ENCODE results near the gene SMG6. TPM values are rescaled to one million over a fixed set of nuclear protein-coding genes. Genes with fewer than 3 reads are reported as not detected.

SMG6 gene
- total and polyA plus RNA-seq, 7 experiments from 2014 or later: 8.6 to 65.3 (median 52.7) TPM

DNA sequence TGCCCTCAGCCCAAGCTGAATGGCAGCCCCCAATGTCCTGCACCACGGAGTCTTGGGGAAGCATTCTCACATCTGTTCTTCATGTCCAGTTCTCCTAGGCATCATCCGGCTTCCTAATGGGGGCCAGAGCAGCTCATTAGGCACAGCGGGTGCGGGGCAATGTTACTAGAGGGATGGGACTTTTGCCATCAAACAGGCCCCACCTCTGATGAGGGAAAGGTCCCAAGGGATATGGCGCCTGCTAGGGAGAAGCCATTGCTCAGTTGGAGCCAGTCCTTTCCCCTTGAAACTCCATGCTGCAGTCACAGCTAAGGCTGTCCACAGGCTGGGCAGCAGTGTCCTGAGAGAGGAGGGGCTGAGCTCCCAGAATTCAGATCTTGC, 275.4 kb downstream of the SMG6 start:
- H3K9me3 ChIP-seq (ENCODE audit: control insufficient read depth in 2 of 3, low read length in 3 of 3): no peaks in the 10 kb centered on the region
- Mint-ChIP-seq H3K27me3 (peaks cover 9 to 45% (median 15%) of the 10 kb centered on the region in 5 donors), H3K36me3 (peaks cover 0 to 3% (median 0%) of the 10 kb centered on the region in 5 donors), H3K4me1 (peaks cover 17 to 44% (median 30%) of the 10 kb centered on the region in 7 donors), H3K9me3 (peaks cover 0 to 4% (median 0%) of the 10 kb centered on the region in 11 donors), H3K4me3 (peak overlapping the region in 4 of 10 donors; percentile 11 to 68 (median 32)), H3K27ac (no peak overlapping the region)
- ChIA-PET CTCF (no interaction called here), POLR2A (interaction anchor here (1.6 kb wide), 1 partner anchor 312 kb away, joined by 5 read pairs; no protein-coding TSS in a partner anchor)
- peaks cover 20 to 29% of the 10 kb centered on the region in 2 donors for H3K4me1 ChIP-seq (ENCODE audit: control insufficient read depth in 2 of 2, insufficient read depth in 2 of 2, low read length in 2 of 2)
- no peak for DNase-seq
- intact Hi-C loops (cut with micrococcal nuclease): loop anchor here (5.0 to 10.0 kb wide), 2 partner anchors 153 to 381 kb away; partner anchors contain the start of genes RILP (in 1 of the 2) and SCARF1 (in 1 of the 2)
- ATAC-seq: no peak
- H3K27ac ChIP-seq (ENCODE audit: low read depth, low read length): no peak overlapping the region
- peaks cover 0 to 12% (median 0%) of the 10 kb centered on the region in 3 experiments for H3K36me3 ChIP-seq (ENCODE audit: control insufficient read depth in 2 of 3, insufficient read depth in 3 of 3, low read length in 3 of 3)
- H3K27me3 ChIP-seq (ENCODE audit: control insufficient read depth in 2 of 2, insufficient read depth in 2 of 2, low read length in 2 of 2): peaks cover 0 to 10% of the 10 kb centered on the region in 2 donors
- no peak overlapping the region for H3K4me3 ChIP-seq (ENCODE audit: low read length)

DNA sequence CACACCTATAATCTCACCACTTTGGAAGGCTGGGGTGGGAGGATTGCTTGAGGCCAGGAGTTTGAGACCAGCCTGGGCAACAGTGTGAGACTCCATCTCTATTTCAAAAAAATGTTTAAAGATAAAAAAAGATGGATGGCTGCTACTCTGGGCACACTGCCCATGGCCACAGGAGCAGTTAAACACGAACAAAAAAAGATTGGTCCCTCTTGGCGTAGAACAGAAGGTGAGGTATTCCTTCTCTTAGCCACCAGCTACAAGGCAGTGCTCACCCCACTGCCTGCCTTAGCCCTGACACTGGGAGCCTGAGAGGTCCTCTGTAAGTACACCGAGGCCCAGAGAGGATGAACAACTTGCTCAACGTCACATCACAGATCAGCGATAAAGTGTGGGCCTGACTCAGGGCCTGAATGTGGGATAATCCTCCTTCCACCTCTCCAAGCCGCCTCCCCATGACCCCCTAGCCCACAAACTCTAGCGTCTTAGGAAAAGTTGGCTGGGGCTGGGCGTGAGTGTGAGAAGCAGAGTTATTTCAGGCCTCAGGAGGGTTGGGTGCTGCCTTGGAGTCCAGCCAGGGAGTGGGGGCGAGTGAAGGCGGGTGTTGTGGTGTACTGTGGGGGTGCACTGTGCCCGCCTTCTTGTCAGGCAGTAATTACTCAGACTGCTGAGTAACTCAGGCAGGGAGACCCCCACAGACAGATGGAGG, 275.9 kb downstream of the SMG6 start:
- Histone ChIP-seq H3K36me3 (ENCODE audit: control insufficient read depth in 2 of 3, insufficient read depth in 3 of 3, low read length in 3 of 3) (peaks cover 0 to 11% (median 0%) of the 10 kb centered on the region in 3 experiments), H3K4me1 (ENCODE audit: control insufficient read depth in 2 of 2, insufficient read depth in 2 of 2, low read length in 2 of 2) (peaks cover 20 to 34% of the 10 kb centered on the region in 2 donors), H3K27ac (ENCODE audit: low read depth, low read length) (no peak overlapping the region), H3K27me3 (ENCODE audit: control insufficient read depth in 2 of 2, insufficient read depth in 2 of 2, low read length in 2 of 2) (peaks cover 3 to 10% of the 10 kb centered on the region in 2 donors), H3K4me3 (ENCODE audit: low read length) (no peak overlapping the region), H3K9me3 (ENCODE audit: control insufficient read depth in 2 of 3, low read length in 3 of 3) (no peaks in the 10 kb centered on the region)
- Mint-ChIP-seq H3K4me1 (peaks cover 17 to 44% (median 27%) of the 10 kb centered on the region in 7 donors), H3K9me3 (peaks cover 0 to 4% (median 0%) of the 10 kb centered on the region in 11 donors), H3K27me3 (peaks cover 9 to 50% (median 15%) of the 10 kb centered on the region in 5 donors), H3K27ac (peak overlapping the region in 3 of 9 donors; percentile 20 to 71 (median 25)), H3K36me3 (peaks cover 0 to 3% (median 0%) of the 10 kb centered on the region in 5 donors), H3K4me3 (peak overlapping the region in 5 of 10 donors; percentile 5 to 43 (median 25))
- no peak for DNase-seq
- ChIA-PET CTCF (interaction anchor here (0.8 kb wide), 1 partner anchor 148 kb away, joined by 4 read pairs; no protein-coding TSS in a partner anchor), POLR2A (interaction anchor here (0.7 kb wide), 1 partner anchor 118 kb away, joined by 3 read pairs; no protein-coding TSS in a partner anchor)
- intact Hi-C loops (cut with micrococcal nuclease): loop anchor here (5.0 to 10.0 kb wide), 2 partner anchors 153 to 380 kb away; partner anchors contain the start of genes RILP (in 1 of the 2) and SCARF1 (in 1 of the 2)
- no peak for ATAC-seq

DNA sequence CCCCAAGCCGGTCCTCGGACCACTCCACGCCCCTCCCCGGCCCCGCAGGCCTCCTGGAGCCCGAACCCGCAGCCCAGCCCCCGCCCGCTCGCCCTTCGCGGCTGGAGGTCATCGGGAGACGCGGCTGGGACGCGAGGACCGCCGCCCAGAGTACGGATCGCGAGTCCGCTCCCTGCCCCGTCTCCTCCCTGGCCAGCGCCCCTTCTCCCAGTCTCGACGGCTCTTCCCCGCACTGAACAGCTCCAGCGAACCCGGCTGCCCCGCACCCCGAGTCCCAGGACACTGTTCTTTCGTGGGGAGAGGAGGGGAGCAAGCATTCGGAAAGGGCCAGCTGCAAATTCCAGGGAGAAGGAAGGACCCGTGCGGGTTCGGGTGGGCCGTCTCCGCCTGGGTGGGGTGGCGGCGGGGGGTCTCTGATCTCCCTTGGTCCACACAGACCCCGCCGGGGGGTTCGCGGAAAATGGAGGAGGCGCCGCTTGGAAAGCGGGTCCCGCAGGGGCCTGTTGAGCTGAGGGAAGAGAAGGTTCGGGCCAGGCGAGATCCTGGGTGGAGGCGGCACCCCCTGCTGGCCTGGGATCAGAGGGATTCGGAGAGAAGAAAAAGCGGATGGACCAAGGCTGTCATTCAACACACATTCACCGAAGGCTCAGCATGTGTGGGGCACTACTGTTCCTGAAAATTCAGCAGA, 277.8 kb downstream of the SMG6 start:
- CTCF ChIA-PET: interaction anchor here (2.1 kb wide), 1 partner anchor 304 kb away, joined by 4 read pairs; no protein-coding TSS in a partner anchor
- H3K27ac ChIP-seq (ENCODE audit: low read depth, low read length): no peak overlapping the region
- H3K4me3 ChIP-seq (ENCODE audit: low read length): peak overlapping the region; percentile 58
- POLR2A ChIA-PET: interaction anchor here (0.6 to 1.0 kb wide), 2 partner anchors 118 to 219 kb away, joined by 3 to 4 read pairs; no protein-coding TSS in a partner anchor
- peaks cover 14 to 25% of the 10 kb centered on the region in 2 donors for H3K4me1 ChIP-seq (ENCODE audit: control insufficient read depth in 2 of 2, insufficient read depth in 2 of 2, low read length in 2 of 2)
- peaks cover 14 to 30% (median 25%) of the 10 kb centered on the region in 7 donors for H3K4me1 Mint-ChIP-seq
- peaks cover 0 to 4% (median 0%) of the 10 kb centered on the region in 11 donors for H3K9me3 Mint-ChIP-seq
- intact Hi-C loops (cut with micrococcal nuclease): loop anchor here (2.0 to 10.0 kb wide), 4 partner anchors 15 to 378 kb away; partner anchors contain the start of genes OVCA2 (in 1 of the 2), RILP (in 1 of the 2) and SCARF1 (in 1 of the 2)
- no peaks in the 10 kb centered on the region for H3K9me3 ChIP-seq (ENCODE audit: control insufficient read depth in 2 of 3, low read length in 3 of 3)
- ATAC-seq: no peak
- peak overlapping the region; percentile 74 to 87 (median 82) for H3K4me3 Mint-ChIP-seq
- H3K27me3 ChIP-seq (ENCODE audit: control insufficient read depth in 2 of 2, insufficient read depth in 2 of 2, low read length in 2 of 2): peaks cover 3 to 10% of the 10 kb centered on the region in 2 donors
- peaks cover 9 to 61% (median 15%) of the 10 kb centered on the region in 5 donors for H3K27me3 Mint-ChIP-seq
- H3K27ac Mint-ChIP-seq: peak overlapping the region in 2 of 9 donors; percentile 32 to 41
- H3K36me3 Mint-ChIP-seq: peaks cover 0 to 3% (median 0%) of the 10 kb centered on the region in 5 donors
- H3K36me3 ChIP-seq (ENCODE audit: control insufficient read depth in 2 of 3, insufficient read depth in 3 of 3, low read length in 3 of 3): peaks cover 0 to 6% (median 0%) of the 10 kb centered on the region in 3 experiments
- no peak for DNase-seq

DNA sequence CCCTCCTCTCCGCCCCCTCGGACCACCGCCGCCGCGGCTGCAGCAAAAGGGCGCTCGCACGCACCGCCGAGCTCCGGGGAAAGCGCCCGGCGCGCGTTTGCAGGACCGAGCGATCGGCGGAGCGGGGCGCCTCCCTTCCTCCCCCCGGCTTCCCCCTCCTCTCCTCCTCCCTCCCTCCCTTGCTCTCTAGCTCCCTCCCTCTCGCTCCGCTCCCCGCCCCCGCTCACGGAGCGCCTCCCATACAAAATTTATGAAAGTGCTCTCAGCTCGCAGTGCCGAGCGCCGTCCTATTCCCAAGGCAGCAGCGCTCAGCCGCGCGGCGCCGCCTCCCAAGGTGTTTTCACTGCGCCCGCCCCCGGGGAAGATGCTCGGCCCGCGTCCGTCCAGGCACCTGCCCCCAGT, 278.4 kb downstream of the SMG6 start, which contains the start of gene RTN4RL1:
Gene RTN4RL1 (minus strand): TSS at position 115 of the 402 bp plus-strand sequence. CDS start 469 bp downstream, outside the sequence.
- Mint-ChIP-seq H3K9me3 (peaks cover 0 to 4% (median 0%) of the 10 kb centered on the region in 11 donors), H3K27me3 (peaks cover 11 to 67% (median 15%) of the 10 kb centered on the region in 5 donors), H3K4me3 (peak within 1 kb of the TSS; percentile 74 to 87 (median 82)), H3K4me1 (peaks cover 10 to 25% (median 19%) of the 10 kb centered on the region in 7 donors), H3K27ac (peak within 1 kb of the TSS in 3 of 9 donors; percentile 32 to 48 (median 41)), H3K36me3 (peaks cover 0 to 3% (median 0%) of the 10 kb centered on the region in 5 donors)
- Histone ChIP-seq H3K27me3 (ENCODE audit: control insufficient read depth in 2 of 2, insufficient read depth in 2 of 2, low read length in 2 of 2) (peaks cover 3 to 10% of the 10 kb centered on the region in 2 donors), H3K36me3 (ENCODE audit: control insufficient read depth in 2 of 3, insufficient read depth in 3 of 3, low read length in 3 of 3) (peaks cover 0 to 3% (median 0%) of the 10 kb centered on the region in 3 experiments), H3K9me3 (ENCODE audit: control insufficient read depth in 2 of 3, low read length in 3 of 3) (no peaks in the 10 kb centered on the region), H3K4me3 (ENCODE audit: low read length) (peak within 1 kb of the TSS; percentile 58), H3K4me1 (ENCODE audit: control insufficient read depth in 2 of 2, insufficient read depth in 2 of 2, low read length in 2 of 2) (peaks cover 11 to 23% of the 10 kb centered on the region in 2 donors), H3K27ac (ENCODE audit: low read depth, low read length) (peak within 1 kb of the TSS; percentile 45)
- DNase-seq (peak; percentile 45 to 78 (median 72)), ATAC-seq (peak; percentile 62)
- ChIA-PET CTCF (interaction anchor here (2.1 kb wide), 1 partner anchor 304 kb away, joined by 4 read pairs; no protein-coding TSS in a partner anchor), POLR2A (interaction anchor here (0.6 to 1.1 kb wide), 5 partner anchors 9 to 278 kb away, joined by 3 to 4 read pairs (median 4); partner anchors contain the start of genes SMG6 and SRR)
- intact Hi-C loops (cut with micrococcal nuclease): loop anchor here (2.0 to 10.0 kb wide), 4 partner anchors 16 to 378 kb away; partner anchors contain the start of genes OVCA2 (in 1 of the 2), RILP (in 1 of the 2) and SCARF1 (in 1 of the 2)

DNA sequence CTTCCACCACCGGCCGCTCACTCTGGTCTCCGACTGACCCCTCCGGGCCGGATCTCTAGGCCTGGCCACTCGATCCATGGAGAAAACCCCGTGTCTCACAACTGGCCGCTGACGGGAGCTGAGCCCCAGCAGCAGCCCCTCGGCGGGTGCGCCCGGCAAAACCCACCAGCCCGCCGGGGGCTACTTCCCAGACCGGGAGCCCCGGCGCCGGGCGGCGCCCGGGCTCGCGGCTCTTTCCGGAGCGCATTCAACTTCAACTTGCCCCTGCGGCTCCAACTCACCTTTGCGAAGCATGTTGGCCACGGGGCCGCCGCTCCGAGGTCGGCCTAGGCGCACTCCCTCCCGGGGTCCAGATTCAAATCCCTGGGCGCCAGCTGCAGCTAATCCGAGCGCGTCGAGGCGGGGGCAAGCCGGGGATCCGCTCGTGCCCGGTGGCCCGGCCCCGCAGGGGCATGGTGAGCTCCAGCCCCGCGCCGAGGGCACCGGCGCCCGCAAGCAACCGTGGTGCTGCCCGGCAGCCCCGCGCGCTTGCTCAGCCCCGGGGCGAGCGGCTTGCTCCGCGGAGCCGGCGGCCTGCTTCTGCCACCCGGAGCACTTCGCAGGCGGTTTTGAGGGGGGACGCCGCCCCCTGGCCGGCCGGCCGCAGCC, 278.9 kb downstream of the SMG6 start:
- Histone ChIP-seq H3K9me3 (ENCODE audit: control insufficient read depth in 2 of 3, low read length in 3 of 3) (no peaks in the 10 kb centered on the region), H3K27me3 (ENCODE audit: control insufficient read depth in 2 of 2, insufficient read depth in 2 of 2, low read length in 2 of 2) (peaks cover 3 to 10% of the 10 kb centered on the region in 2 donors), H3K36me3 (ENCODE audit: control insufficient read depth in 2 of 3, insufficient read depth in 3 of 3, low read length in 3 of 3) (no peaks in the 10 kb centered on the region), H3K27ac (ENCODE audit: low read depth, low read length) (peak overlapping the region; percentile 45), H3K4me1 (ENCODE audit: control insufficient read depth in 2 of 2, insufficient read depth in 2 of 2, low read length in 2 of 2) (peaks cover 11 to 22% of the 10 kb centered on the region in 2 donors), H3K4me3 (ENCODE audit: low read length) (peak overlapping the region; percentile 58)
- Mint-ChIP-seq H3K36me3 (peaks cover 0 to 3% (median 0%) of the 10 kb centered on the region in 5 donors), H3K9me3 (peaks cover 0 to 4% (median 0%) of the 10 kb centered on the region in 11 donors), H3K4me1 (peaks cover 10 to 24% (median 19%) of the 10 kb centered on the region in 7 donors), H3K4me3 (peak overlapping the region in 9 of 10 donors; percentile 16 to 82 (median 67)), H3K27ac (no peak overlapping the region), H3K27me3 (peaks cover 15 to 72% (median 16%) of the 10 kb centered on the region in 5 donors)
- DNase-seq (peak in 2 of 9 donors; percentile 22 to 37), ATAC-seq (no peak)
- intact Hi-C loops (cut with micrococcal nuclease): loop anchor here (2.0 to 10.0 kb wide), 4 partner anchors 16 to 377 kb away; partner anchors contain the start of genes OVCA2 (in 1 of the 2), RILP (in 1 of the 2) and SCARF1 (in 1 of the 2)
- POLR2A ChIA-PET: interaction anchor here (0.6 to 1.1 kb wide), 4 partner anchors 9 to 279 kb away, joined by 3 to 4 read pairs (median 4); partner anchors contain the start of genes SMG6 and SRR
- CTCF ChIA-PET: interaction anchor here (1.4 to 2.1 kb wide), 2 partner anchors 143 to 303 kb away, joined by 4 read pairs; no protein-coding TSS in a partner anchor
